HG03565 (cell line): ENCODE results near the gene ARHGEF28.

Experiments
- ATAC-seq: cut with Tn5 transposase; IDR thresholded peaks from one replicate; pipeline ENCODE4 v1.9.1; 2021; ENCODE audit warnings: mild to moderate bottlenecking, moderate library complexity; ENCODE audit not compliant: unreplicated experiment

Gene ARHGEF28

GRCh38 chr5:73954381-73954780 is 328.4 kb downstream of the ARHGEF28 start:
- ATAC-seq = no peak

DNA sequence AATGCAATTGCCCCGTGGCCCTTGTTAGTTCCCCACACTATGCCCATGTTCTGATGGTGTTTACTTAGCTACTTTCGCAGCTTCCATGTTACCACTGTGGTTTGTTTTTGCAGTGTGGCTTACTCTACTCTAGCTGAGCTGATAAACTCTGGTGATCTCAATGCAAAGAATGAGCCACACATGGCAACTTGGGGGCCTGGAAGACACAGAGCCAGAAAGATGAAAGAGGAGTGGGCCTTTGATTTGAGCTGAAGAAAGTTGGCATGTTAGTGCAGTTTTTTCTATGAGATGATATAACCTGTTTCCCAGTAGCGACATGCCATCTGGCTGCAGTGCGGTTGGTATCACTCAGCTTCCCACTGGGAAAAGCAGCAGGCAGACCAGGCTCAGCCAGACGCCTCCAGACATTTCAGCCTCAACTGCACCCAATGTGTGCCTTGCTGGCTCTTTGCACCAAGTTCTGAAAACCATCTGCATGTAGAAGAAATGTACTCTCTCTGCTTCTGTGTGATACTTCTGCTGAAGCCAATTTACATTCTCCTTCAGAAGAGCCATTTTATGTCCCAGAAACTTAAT is 329.4 kb downstream of the ARHGEF28 start:
- ATAC-seq = no peak

DNA sequence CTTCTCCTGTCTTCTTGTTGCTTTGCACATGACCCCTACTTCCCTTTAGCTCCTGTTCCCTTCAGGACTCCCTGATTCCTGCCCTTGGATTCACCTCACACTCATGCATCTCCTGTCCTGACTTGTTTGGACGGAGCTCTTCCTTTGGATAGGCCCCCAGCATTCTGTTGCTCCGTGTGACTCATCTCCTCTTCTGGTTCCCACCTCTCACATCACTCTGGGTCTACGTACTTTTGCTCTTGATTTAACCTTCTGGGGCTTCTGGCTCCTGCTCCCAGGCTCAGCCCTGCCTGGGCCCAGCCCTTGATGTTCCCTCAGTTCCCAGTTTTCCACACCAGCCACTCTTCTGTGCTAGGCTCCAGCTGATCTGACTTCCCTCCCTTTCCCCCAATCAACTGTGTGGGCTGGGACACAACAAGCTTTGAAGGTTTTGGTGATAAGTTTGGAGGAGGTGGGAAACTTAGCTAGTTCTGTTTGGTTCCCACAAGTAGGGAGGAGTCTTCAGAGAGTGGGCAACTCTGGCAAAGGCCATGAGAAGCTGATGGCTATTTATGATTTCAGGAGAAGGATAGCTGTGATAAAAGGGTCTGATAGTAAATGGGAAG is 331.5 kb downstream of the ARHGEF28 start:
- no peak for ATAC-seq

- no peak for ATAC-seq
Measured at GRCh38 chr5:73958037-73958436, 332.0 kb downstream of the ARHGEF28 start.

- no peak for ATAC-seq
Measured at GRCh38 chr5:73960023-73960422, 334.0 kb downstream of the ARHGEF28 start.

DNA sequence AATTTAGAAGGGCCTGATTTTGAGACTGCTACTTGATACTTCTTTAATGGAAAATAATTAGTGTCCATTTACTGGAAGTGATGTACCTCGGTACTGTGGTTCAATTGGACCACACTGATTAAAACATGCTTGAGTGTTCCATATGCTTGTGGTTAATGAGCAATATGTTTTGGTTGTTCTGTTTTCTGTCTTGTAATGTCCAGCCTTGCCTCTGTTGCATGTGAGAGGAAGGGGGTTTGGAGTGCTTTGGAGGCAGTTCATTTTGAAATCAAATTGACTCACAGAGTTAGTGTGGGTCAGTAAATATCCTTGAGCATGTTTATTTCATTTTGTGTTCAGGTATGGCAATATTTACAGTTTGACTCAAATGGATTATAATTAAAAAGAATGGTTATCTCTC is 334.4 kb downstream of the ARHGEF28 start:
- ATAC-seq = no peak

- ATAC-seq = no peak
Measured at GRCh38 chr5:73962801-73963425, 336.9 kb downstream of the ARHGEF28 start.

- no peak for ATAC-seq
Measured at GRCh38 chr5:73964352-73964865, 338.4 kb downstream of the ARHGEF28 start.

- ATAC-seq = no peak
Measured at GRCh38 chr5:73966451-73966850, 340.5 kb downstream of the ARHGEF28 start.

DNA sequence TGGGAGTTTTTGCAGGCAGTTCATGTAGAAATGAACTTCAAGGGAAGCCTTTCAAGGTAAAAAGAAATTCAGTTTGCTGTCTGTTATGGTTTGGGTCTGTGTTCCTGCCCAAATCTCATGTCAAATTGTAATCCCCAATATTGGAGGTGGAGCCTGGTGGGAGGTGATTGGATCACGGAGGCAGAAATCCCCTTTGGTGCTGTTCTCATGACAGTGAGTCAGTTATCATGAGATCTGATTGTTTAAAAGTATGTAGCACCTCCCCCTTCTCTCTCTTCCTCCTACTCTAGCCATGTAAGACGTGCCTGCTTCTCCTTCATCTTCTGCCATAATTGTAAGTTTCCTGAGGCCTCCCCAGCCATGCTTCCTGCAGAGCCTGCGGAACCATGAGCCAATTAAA is 341.4 kb downstream of the ARHGEF28 start:
- no peak for ATAC-seq

- no peak for ATAC-seq
Measured at GRCh38 chr5:73968246-73968645, 342.2 kb downstream of the ARHGEF28 start.

- ATAC-seq = no peak
Measured at GRCh38 chr5:73968729-73969128, 342.7 kb downstream of the ARHGEF28 start.

- ATAC-seq = no peak
Measured at GRCh38 chr5:73969195-73970036, 343.4 kb downstream of the ARHGEF28 start.

GRCh38 chr5:73971326-73971725 is 345.3 kb downstream of the ARHGEF28 start:
- no peak for ATAC-seq

DNA sequence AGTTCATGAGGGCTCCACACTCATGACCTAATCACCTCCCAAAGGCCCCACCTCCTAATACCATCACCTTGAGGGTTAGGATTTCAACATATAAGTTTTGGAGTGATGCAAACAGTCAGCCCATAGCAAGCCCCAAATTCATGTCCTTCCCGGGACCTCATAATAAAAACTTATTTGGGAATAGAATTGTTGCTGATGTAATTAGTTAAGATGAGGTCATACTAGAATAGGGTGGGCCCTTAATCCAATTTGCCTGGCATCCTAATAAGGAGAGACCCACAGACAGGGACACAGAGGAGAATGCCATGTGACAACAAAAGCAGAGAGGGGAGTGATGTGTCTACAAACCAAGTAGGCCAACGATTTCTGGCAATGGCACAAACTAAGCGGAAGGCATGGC is 347.1 kb downstream of the ARHGEF28 start:
- no peak for ATAC-seq

DNA sequence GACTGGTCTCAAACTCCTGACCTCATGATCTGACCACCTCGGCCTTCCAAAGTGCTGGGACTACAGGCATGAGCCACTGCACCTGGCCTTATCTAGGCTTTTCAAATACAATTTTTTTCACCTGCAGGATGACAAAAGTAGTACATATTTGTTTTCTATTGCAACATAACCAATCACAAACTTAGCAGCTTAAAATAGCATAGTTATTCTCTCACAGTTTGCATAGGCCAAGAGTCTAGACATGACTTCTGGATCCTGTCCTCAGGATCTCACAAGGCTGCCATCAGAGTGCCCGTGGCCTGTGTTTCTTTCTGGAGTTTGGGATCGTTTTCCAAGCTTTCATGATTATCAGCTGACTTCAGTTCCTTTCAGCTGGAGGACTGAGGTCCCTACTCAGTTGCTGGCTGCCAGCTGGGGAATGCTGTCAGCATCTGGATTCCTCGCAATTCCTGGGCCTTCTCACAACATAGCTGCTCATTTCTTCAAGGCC is 348.9 kb downstream of the ARHGEF28 start:
- ATAC-seq = no peak

GRCh38 chr5:73975845-73976244 is 349.8 kb downstream of the ARHGEF28 start:
- no peak for ATAC-seq

GRCh38 chr5:73977146-73977545 is 351.1 kb downstream of the ARHGEF28 start:
- no peak for ATAC-seq

DNA sequence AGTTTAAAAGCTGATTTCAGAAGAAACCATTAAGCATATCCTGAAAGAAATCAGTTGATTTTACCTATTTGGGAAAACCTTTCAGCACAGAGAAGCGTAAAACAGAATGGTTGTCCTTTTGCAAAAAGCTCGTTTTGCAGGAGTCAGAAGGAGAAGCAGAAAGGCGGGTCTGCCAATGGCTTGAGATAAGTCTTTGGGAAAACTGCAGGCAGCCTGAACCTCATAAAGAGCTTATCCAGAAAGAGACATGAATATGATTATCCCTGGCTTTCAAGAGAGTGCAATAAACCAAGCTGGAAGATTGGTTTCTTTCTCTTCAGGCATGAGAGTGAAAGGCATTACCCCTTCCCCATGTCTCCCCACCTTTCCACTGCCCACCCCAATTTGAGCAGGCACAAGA is 353.3 kb downstream of the ARHGEF28 start:
- no peak for ATAC-seq

- ATAC-seq = no peak
Measured at GRCh38 chr5:73981704-73982103, 355.7 kb downstream of the ARHGEF28 start.

DNA sequence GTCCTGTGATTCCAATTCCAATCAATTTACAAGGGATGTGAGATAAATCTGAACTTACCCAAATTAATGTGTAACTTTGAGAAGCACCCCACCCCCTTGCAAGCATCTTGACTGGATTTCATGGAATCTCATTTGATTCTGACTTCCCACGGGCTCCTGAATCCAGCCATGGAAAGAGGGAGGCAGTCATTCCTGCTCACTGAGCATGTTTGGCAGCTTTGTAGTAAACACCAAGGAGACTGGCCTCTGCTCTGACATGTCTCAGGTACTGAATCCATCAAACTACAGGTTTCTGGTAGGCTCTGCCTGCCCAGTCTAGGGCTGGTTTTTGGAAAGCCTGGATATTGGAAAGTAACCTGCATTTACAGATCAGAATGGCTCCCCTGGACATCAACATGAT is 357.6 kb downstream of the ARHGEF28 start:
- ATAC-seq = no peak
